Activated CD4-positive, alpha-beta T cell treated with anti-CD3 and anti-CD28 coated beads for 48 hours (primary cell): ENCODE data around the gene KIR3DL3.
"Not testable (repeated sequence)": the region's sequence is repeated elsewhere in the genome, so short reads cannot be mapped to it uniquely, and the experiment has no call there.

Experiments used
- DNase-seq: peaks from one replicate; pipeline ENCODE4 v3.0.0-alpha.2; 2020

KIR3DL3 gene

DNA sequence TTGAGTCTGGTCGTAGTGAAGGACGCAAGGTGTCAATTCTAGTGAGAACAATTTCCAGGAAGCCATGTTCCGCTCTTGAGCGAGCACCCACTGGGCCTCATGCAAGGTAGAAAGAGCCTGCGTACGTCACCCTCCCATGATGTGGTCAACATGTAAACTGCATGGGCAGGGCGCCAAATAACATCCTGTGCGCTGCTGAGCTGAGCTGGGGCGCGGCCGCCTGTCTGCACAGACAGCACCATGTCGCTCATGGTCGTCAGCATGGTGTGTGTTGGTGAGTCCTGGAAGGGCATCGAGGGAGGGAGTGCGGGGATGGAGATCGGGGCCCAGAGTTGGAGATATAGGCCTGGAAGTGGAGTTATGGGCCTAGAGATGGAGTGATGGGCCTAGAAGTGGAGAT lies 14.1 kb downstream of the KIR3DL3 start, which contains the start of gene KIR2DL3:
Gene KIR2DL3 (plus strand): TSS at position 208 of the 400 bp plus-strand sequence. CDS start 33 bp downstream, at position 241.
- DNase-seq = not testable (repeated sequence)

GRCh38 chr19:54738715-54739114 lies 14.5 kb downstream of the KIR3DL3 start:
- DNase-seq = no peak

DNA sequence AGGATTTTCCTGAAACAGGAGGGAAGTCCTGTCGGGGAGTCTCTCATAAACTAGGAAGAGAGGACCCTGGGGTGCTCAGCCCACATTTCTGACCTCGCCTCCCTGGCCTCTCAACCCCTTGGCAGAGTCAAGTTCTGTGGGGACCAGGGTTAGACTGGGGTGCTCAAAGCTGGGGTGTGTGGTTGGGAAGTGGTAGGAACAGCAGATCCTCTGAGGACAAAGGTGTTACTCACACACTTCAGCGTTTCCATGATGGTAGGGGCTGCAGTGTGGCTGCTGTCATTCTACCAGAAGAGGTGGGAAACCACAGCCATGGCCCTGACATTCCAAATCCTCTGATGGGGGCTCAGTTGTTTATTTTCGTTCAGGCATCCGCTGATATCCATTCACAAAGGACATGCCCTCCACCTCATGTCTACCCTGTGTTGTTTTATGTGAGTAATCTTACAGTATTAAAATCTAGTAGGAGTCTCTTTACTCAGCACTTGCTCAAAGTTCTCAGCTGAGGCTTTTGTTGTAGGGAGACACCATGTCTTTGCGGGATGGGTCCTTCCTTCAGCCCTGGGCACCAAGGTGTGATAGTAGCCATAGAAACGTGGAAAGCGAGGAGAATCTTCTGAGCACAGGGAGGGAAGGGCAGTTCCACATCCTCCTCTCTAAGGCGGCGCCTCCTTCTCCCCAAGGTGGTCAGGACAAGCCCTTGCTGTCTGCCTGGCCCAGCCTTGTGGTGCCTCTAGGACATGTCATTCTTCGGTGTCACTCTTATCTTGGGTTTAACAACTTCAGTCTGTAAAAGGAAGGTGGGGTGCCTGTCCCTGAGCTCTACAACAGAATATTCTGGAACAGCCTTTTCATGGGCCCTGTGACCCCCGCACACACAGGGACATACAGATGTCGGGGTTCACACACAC lies 15.6 kb downstream of the KIR3DL3 start:
- no peak for DNase-seq

DNA sequence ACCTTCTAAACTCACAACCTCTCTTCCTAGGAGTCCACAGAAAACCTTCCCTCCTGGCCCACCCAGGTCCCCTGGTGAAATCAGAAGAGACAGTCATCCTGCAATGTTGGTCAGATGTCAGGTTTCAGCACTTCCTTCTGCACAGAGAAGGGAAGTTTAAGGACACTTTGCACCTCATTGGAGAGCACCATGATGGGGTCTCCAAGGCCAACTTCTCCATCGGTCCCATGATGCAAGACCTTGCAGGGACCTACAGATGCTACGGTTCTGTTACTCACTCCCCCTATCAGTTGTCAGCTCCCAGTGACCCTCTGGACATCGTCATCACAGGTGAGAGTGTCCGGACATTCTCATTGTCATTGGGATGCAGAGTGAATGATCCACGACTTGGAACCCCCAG lies 17.7 kb downstream of the KIR3DL3 start:
- not testable (repeated sequence) for DNase-seq

DNA sequence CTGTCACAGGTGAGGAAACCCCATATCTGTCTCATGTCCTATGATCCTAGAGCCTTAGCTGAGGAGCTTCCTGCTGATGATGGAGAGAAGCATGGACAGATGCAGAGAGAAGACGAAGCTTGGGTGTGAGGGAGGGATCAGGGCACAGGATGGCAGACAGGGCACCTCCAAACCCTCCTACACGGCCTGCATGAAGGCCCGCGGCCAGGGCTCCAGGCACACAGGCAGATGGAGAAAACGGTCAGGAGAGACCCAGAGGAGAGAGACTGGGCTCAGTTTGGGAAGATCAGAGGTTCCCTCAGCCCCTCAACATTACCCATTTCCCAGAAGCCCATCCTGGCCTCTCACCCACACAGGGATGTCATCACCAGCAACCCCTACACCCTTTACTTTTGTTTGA lies 19.8 kb downstream of the KIR3DL3 start:
- DNase-seq = not testable (repeated sequence)

DNA sequence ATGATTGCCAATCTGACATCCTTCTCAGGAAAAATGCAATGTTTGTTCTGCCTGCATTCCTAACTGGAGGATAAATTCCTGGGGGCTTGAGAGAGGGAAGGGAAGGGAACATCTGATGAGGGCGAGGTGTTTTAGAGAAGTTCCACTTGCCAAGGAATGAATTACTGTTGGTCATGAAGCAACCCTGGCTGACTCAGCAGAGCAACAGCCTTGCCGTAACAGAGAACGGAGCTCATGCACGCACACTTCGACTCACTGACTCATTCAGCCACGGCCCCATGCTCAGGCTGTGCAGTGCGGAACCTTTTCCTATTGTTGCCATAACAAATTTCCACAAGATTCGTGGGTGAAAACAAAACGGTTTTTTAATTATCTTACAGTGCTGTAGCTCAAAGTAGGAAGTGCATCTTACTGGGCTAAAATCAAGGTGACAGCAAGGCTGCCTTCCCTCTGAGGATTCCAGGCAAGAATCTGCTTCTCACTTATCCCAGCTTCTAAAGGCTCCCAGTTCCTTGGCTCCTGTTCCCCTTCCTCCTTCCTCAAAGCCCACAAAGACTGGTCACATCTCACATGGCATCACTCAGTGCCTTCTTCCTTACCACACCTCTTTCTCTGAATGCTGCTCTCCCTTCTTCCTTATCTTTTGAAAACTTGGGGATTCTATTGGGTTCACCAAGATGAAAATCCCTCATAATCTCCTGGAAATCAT lies 23.5 kb downstream of the KIR3DL3 start:
- not testable (repeated sequence) for DNase-seq

GRCh38 chr19:54750276-54750675 lies 26.0 kb downstream of the KIR3DL3 start:
- DNase-seq = not testable (repeated sequence)

- not testable (repeated sequence) for DNase-seq
Measured at GRCh38 chr19:54756204-54757110, 32.2 kb downstream of the KIR3DL3 start.

DNA sequence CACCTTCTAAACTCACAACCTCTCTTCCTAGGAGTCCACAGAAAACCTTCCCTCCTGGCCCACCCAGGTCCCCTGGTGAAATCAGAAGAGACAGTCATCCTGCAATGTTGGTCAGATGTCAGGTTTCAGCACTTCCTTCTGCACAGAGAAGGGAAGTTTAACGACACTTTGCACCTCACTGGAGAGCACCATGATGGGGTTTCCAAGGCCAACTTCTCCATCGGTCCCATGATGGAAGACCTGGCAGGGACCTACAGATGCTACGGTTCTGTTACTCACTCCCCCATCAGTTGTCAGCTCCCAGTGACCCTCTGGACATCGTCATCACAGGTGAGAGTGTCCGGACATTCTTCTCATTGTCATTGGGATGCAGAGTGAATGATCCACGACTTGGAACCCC lies 34.3 kb downstream of the KIR3DL3 start:
- DNase-seq = not testable (repeated sequence)

- not testable (repeated sequence) for DNase-seq
Measured at GRCh38 chr19:54764219-54764618, 40.0 kb downstream of the KIR3DL3 start.

DNA sequence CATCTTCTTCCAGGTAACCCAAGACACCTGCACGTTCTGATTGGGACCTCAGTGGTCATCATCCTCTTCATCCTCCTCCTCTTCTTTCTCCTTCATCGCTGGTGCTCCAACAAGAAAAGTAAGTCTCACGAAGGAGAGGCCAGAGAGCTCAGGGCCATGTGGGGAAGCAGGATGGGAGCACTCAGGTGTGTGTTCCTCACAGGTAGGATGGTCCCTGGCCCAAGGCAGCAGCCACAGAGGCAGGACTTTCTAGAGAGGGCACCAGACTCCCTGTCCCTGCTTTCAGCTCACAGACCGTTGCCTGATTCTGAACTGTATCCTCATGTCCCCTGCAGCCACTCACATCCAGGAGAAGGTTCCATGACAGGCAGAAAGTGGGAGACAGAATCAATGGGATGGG lies 42.2 kb downstream of the KIR3DL3 start:
- DNase-seq = not testable (repeated sequence)

DNA sequence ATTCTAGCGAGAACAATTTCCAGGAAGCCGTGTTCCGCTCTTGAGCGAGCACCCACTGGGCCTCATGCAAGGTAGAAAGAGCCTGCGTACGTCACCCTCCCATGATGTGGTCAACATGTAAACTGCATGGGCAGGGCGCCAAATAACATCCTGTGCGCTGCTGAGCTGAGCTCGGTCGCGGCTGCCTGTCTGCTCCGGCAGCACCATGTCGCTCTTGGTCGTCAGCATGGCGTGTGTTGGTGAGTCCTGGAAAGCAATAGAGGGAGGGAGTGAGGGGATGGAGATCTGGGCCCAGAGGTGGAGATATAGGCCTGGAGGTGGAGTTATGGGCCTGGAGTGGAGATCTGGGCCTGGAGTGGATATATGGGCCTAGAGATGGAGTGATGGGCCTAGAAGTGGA lies 45.4 kb downstream of the KIR3DL3 start, which contains the start of gene KIR2DL1:
Gene KIR2DL1 (plus strand): TSS at position 148 of the 400 bp plus-strand sequence. CDS start 58 bp downstream, at position 206.
- not testable (repeated sequence) for DNase-seq

DNA sequence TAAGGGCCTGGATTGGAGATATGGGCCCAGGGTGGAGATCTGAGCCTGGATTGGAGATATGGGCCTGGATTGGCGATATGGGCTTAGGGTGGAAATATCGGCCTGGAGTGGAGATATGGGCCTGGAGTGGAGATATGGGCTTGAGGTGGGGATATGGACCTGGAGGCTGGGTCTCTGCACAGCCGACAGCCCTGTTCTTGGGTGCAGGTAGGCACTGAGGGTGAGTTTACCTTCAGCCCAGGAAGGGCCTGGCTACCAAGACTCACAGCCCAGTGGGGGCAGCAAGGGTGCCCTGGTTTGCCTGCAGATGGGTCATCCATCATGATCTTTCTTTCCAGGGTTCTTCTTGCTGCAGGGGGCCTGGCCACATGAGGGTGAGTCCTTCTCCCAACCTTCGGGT lies 46.3 kb downstream of the KIR3DL3 start:
- not testable (repeated sequence) for DNase-seq

DNA sequence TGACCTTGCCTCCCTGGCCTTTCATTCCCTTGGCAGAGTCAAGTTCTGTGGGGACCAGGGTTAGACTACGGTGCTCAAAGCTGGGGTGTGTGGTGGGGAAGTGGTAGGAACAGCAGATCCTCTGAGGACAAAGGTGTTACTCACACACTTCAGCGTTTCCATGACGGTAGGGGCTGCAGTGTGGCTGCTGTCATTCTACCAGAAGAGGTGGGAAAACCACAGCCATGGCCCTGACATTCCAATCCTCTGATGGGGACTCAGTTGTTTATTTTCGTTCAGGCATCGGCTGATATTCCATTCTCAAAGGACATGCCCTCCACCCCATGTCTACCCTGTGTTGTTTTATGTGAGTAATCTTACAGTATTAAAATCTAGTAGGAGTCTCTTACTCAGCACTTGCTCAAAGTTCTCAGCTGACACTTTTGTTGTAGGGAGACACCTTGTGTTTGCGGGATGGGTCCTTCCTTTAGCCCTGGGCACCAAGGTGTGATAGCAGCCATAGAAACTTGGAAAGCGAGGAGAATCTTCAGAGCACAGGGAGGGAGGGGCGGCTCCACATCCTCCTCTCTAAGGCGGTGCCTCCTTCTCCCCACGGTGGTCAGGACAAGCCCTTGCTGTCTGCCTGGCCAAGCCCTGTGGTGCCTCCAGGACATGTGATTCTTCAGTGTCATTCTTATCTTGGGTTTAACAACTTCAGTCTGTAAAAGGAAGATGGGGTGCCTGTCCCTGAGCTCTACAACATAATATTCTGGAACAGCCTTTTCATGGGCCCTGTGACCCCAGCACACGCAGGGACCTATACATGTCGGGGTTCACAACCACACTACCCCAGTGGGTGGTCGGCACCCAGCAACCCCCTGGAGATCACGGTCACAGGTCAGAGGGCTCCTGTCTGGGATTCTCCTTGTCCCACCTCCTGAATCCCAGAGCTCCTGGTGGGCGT lies 47.0 kb downstream of the KIR3DL3 start:
- not testable (repeated sequence) for DNase-seq

DNA sequence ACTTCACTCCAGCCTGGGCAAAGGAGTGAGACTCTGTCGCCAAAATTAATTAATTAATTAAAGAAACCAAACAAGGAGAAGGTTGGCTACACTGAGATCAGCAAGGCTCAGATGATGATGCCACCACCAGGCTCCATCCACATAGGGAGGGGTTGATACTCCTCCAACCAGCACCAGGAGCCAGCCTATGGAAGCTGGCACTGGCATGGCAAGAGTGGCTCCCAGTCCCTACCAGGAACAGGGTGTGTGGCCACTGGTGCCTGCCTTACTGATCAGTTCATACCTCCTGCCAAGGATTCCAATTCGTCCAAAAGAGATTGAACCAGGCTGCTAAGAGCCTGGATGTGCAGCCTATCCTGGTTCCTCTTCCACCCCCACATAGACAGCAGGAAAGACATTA lies 48.4 kb downstream of the KIR3DL3 start:
- not testable (repeated sequence) for DNase-seq

GRCh38 chr19:54775095-54775815 lies 51.0 kb downstream of the KIR3DL3 start:
- not testable (repeated sequence) for DNase-seq

DNA sequence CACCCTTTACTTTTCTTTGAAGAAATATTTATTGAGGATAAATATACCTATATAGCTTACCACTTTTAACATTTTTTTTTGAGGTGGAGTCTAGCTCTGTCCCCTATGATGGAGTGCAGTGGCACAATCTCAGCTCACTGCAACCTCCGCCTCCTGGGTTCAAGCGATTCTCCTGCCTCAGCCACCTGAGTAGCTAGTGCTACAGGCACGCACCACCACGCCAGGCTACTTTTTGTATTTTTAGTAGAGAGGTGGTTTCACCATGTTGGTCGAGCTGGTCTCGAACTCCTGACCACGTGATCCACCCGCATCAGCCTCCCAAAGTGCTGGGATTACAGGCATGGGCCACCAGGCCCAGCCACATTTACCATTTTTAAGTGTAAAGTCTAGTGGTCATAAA lies 51.6 kb downstream of the KIR3DL3 start:
- DNase-seq = not testable (repeated sequence)

- not testable (repeated sequence) for DNase-seq
Measured at GRCh38 chr19:54777851-54778250, 53.6 kb downstream of the KIR3DL3 start.

- not testable (repeated sequence) for DNase-seq
Measured at GRCh38 chr19:54778896-54779295, 54.7 kb downstream of the KIR3DL3 start.

DNA sequence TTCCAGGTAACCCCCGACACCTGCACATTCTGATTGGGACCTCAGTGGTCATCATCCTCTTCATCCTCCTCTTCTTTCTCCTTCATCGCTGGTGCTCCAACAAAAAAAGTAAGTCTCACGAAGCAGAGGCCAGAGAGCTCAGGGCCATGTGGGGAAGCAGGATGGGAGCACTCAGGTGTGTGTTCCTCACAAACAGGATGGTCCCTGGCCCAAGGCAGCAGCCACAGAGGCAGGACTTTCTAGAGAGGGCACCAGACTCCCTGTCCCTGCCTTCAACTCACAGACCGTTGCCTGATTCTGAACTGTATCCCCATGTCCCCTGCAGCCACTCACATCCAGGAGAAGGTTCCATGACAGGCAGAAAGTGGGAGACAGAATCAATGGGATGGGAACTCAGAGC lies 58.7 kb downstream of the KIR3DL3 start:
- not testable (repeated sequence) for DNase-seq
